ENCODE measurements around the gene EP400. TPM values are rescaled to one million over a fixed set of nuclear protein-coding genes. Genes with fewer than 3 reads are reported as not detected.

The EP400 gene
- total RNA-seq, 1 donor from 2014 or later = 35.9 TPM

DNA sequence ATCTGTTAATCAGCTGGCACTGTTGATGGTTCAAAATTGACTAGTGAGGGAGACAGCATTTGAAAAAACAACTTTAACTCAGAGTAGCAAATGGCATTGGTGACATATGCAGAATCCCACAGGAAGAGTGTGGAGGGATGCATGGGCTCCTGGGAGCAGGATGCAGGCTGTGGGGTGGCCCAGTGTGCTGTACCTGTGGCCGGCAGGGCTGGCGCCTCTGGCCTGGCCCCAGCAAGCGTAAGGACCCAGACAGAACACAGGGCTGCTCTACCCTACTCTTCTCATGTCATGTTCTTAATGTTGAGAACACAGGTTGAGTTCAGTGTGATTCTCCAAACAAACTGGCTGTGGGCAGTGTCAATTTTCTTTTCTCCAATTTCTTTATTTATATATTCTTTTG, 160.9 kb downstream of the EP400 start:
- no peak for DNase-seq (ENCODE audit: low spot score)
- TF ChIP-seq, protein P1, sequence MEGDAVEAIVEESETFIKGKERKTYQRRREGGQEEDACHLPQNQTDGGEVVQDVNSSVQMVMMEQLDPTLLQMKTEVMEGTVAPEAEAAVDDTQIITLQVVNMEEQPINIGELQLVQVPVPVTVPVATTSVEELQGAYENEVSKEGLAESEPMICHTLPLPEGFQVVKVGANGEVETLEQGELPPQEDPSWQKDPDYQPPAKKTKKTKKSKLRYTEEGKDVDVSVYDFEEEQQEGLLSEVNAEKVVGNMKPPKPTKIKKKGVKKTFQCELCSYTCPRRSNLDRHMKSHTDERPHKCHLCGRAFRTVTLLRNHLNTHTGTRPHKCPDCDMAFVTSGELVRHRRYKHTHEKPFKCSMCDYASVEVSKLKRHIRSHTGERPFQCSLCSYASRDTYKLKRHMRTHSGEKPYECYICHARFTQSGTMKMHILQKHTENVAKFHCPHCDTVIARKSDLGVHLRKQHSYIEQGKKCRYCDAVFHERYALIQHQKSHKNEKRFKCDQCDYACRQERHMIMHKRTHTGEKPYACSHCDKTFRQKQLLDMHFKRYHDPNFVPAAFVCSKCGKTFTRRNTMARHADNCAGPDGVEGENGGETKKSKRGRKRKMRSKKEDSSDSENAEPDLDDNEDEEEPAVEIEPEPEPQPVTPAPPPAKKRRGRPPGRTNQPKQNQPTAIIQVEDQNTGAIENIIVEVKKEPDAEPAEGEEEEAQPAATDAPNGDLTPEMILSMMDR (IDR thresholded peaks at IDR 0.05) = no peak
- Mint-ChIP-seq H3K27me3 (ENCODE audit: low read depth) (no peaks in the 10 kb centered on the region), H3K27ac (ENCODE audit: unreplicated experiment) (no peak overlapping the region), H3K4me3 (ENCODE audit: unreplicated experiment) (no peak overlapping the region), H3K36me3 (ENCODE audit: low read depth) (peaks cover 36% of the 10 kb centered on the region), H3K4me1 (ENCODE audit: low read depth) (peaks cover 9% of the 10 kb centered on the region), H3K9me3 (ENCODE audit: low read depth) (no peaks in the 10 kb centered on the region)

DNA sequence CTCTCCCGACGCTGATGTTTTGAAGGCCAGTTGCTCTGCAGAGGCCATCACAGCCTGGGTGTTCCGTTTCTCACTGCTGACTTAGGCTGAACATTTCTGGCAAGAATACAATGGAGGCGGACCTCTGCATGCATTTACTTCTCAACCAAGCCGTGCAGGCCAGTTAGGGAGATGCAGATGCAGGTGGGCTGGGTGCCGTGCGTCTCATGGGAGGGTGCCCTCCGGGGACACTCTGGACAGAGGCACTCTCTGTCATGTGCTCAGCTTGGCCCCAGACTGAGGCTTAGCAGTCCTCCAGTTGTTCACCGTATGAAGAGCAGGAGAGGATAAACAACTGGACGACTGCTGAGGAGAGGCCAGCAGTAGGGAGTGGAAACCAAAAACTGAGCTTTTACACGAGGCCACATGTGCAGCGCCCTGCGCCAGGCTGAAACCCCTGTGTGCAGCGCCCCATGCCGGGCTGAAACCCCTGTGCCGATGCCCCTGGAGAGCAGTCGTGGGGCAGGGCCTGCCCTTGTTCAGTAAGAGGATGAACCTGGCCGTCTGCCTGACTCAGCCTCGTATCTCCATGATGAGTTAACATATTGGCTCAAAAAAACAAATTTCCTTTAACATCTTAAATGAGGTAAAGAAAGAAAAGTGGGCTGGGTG, 162.0 kb downstream of the EP400 start:
- TF ChIP-seq, protein P1 (IDR thresholded peaks at IDR 0.05) = no peak
- no peak for DNase-seq (ENCODE audit: low spot score)
- no peak overlapping the region for H3K27ac Mint-ChIP-seq (ENCODE audit: unreplicated experiment)
- H3K36me3 Mint-ChIP-seq (ENCODE audit: low read depth) = peaks cover 40% of the 10 kb centered on the region
- no peaks in the 10 kb centered on the region for H3K9me3 Mint-ChIP-seq (ENCODE audit: low read depth)
- H3K27me3 Mint-ChIP-seq (ENCODE audit: low read depth) = no peaks in the 10 kb centered on the region
- peaks cover 6% of the 10 kb centered on the region for H3K4me1 Mint-ChIP-seq (ENCODE audit: low read depth)
- no peak overlapping the region for H3K4me3 Mint-ChIP-seq (ENCODE audit: unreplicated experiment)

DNA sequence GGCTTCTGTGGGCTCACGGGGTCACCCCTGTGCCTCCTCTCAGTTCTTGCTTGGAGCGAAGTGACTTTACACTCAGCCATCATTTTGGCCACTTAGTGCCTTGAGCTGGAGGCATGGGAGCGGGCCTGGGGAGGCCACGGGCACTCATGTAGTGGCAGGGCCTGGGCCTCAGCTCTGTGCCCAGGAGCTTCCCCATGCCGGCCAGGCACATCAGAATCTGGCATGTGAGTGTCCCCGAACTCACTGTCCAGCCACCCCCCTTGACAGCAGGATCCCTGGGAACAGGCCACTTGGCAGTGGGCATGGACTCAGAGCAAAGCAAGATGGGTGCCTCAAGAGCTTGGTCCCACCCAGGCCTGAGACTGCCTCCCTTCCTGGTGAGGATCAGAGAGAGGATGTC, 164.9 kb downstream of the EP400 start:
- Mint-ChIP-seq H3K9me3 (ENCODE audit: low read depth) (no peaks in the 10 kb centered on the region), H3K36me3 (ENCODE audit: low read depth) (peaks cover 34% of the 10 kb centered on the region), H3K4me1 (ENCODE audit: low read depth) (no peaks in the 10 kb centered on the region), H3K27ac (ENCODE audit: unreplicated experiment) (no peak overlapping the region), H3K4me3 (ENCODE audit: unreplicated experiment) (no peak overlapping the region), H3K27me3 (ENCODE audit: low read depth) (no peaks in the 10 kb centered on the region)
- TF ChIP-seq, protein P1 (IDR thresholded peaks at IDR 0.05) = no peak
- DNase-seq (ENCODE audit: low spot score) = no peak

DNA sequence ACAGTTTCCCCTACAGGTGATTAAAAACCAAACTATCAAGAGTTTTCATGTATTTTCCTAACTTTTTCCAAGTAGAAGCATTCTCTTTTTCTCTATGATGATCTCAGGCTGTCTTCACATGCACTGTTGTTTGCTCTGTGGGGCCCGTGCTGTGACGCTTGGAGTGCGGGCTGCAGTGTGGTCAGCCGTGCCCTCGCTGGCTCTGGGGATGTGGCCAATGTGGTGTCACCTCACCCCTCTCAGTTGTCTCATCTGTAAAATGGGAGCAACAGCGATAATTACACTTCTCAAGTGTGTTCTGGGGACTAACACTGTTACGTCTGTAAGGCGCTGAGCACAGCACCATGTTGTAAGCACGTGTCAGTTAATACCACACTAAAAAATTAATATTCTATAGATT, 165.8 kb downstream of the EP400 start:
- Mint-ChIP-seq H3K4me3 (ENCODE audit: unreplicated experiment) (no peak overlapping the region), H3K27me3 (ENCODE audit: low read depth) (no peaks in the 10 kb centered on the region), H3K9me3 (ENCODE audit: low read depth) (no peaks in the 10 kb centered on the region), H3K36me3 (ENCODE audit: low read depth) (peaks cover 34% of the 10 kb centered on the region), H3K4me1 (ENCODE audit: low read depth) (no peaks in the 10 kb centered on the region), H3K27ac (ENCODE audit: unreplicated experiment) (no peak overlapping the region)
- TF ChIP-seq, protein P1 (IDR thresholded peaks at IDR 0.05) = no peak
- DNase-seq (ENCODE audit: low spot score) = no peak

DNA sequence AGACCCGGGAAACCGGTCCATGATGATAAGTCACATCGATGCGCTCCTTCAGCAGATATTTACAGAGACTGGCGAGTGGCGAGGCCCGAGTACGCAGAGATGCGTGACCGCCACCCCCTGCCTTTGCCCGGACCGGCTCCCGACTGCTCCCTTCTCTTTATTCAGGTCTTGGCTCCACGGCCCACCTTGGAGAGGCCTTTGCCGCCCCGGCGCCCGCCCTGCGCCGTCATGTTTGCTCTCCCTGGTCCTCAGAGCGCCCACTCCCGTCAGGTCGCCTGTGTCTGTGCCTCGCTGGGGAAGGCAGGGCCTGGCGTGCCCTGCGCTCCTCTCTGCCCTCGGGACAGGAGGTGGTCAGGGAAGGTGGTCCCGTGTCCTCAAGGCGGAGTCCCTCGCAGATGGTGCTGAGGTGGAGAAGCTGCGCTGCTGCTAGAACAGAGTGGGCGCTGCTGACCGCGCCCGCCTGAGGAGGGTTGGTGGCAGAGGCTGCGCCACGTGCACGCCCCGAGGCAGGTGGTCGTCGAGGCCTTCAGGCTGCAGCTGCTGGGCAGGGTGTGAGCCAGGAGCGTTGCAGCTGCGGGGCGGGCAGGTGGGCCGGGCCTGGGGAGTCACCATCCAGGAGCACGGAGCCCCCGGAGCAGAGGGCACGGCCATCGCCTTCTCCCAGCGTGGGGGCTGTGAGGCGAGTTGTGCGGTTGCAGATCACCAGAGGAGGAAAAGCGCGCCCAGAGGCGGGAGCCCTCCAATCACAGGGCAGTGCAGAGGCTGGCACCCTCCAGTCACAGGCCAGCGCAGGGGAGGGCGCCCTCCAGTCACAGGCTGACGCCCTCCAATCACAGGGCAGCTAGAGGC, 167.2 kb downstream of the EP400 start:
- TF ChIP-seq, protein P1 (IDR thresholded peaks at IDR 0.05) = no peak
- Mint-ChIP-seq H3K36me3 (ENCODE audit: low read depth) (peaks cover 27% of the 10 kb centered on the region), H3K27me3 (ENCODE audit: low read depth) (no peaks in the 10 kb centered on the region), H3K9me3 (ENCODE audit: low read depth) (no peaks in the 10 kb centered on the region), H3K4me1 (ENCODE audit: low read depth) (no peaks in the 10 kb centered on the region), H3K4me3 (ENCODE audit: unreplicated experiment) (no peak overlapping the region), H3K27ac (ENCODE audit: unreplicated experiment) (no peak overlapping the region)
- no peak for DNase-seq (ENCODE audit: low spot score)

All from chondrocyte (in vitro differentiated cells).